Neutrophil (primary cell): ENCODE measurements around the gene TMEM63A.

Experiments
- H3K27ac ChIP-seq: fragments of 200-600 bp; sonication (generic); 2 replicates; pipeline ENCODE4 v1.5.1; 2016; ENCODE audit warnings: mild to moderate bottlenecking, moderate library complexity
- H3K27me3 ChIP-seq: fragments of 200-600 bp; sonication (generic); 2 replicates; pipeline ENCODE4 v1.6.0; 2016; ENCODE audit warnings: mild to moderate bottlenecking
- H3K36me3 ChIP-seq: fragments of 200-600 bp; sonication (generic); 2 replicates; pipeline ENCODE4 v1.5.1; 2017
- H3K4me1 ChIP-seq, 2 experiments: fragments of 200-600 bp in 1 of 2; sonication (generic) in 1 of 2; 1 replicate in 1 of 2; 2 replicates in 1 of 2; pipeline versions ENCODE4 v1.5.1 to v1.6.1; 2013 to 2016; ENCODE audit warnings: low read depth in 1 of 2, low read length in 1 of 2, mild to moderate bottlenecking in 1 of 2, moderate library complexity in 1 of 2; ENCODE audit not compliant: control insufficient read depth in 1 of 2, insufficient read depth in 1 of 2
- H3K4me3 ChIP-seq, 2 experiments: fragments of 200-600 bp in 1 of 2; sonication (generic) in 1 of 2; 1 replicate in 1 of 2; 2 replicates in 1 of 2; pipeline ENCODE4 v1.5.1; 2013 to 2016; ENCODE audit warnings: low read depth in 1 of 2, low read length in 1 of 2, mild to moderate bottlenecking in 1 of 2, moderate library complexity in 1 of 2
- H3K9me3 ChIP-seq: fragments of 200-600 bp; sonication (generic); 2 replicates; pipeline ENCODE4 v1.5.1; 2016
- TF ChIP-seq, protein P1 (sequence below): fragments of 200-600 bp; sonication (generic); IDR thresholded peaks from 2 replicates; pipeline ENCODE4 v1.5.1; 2016; ENCODE audit warnings: antibody characterized with exemption

TMEM63A gene

GRCh38 chr1:225918280-225918679 lies 36.1 kb upstream of the TMEM63A start:
- Histone ChIP-seq H3K4me3 (no peak overlapping the region), H3K27me3 (no peaks in the 10 kb centered on the region), H3K27ac (no peak overlapping the region), H3K9me3 (no peaks in the 10 kb centered on the region), H3K4me1 (peaks cover 10 to 20% of the 10 kb centered on the region in 2 experiments), H3K36me3 (peaks cover 54% of the 10 kb centered on the region)
- TF ChIP-seq, protein P1, sequence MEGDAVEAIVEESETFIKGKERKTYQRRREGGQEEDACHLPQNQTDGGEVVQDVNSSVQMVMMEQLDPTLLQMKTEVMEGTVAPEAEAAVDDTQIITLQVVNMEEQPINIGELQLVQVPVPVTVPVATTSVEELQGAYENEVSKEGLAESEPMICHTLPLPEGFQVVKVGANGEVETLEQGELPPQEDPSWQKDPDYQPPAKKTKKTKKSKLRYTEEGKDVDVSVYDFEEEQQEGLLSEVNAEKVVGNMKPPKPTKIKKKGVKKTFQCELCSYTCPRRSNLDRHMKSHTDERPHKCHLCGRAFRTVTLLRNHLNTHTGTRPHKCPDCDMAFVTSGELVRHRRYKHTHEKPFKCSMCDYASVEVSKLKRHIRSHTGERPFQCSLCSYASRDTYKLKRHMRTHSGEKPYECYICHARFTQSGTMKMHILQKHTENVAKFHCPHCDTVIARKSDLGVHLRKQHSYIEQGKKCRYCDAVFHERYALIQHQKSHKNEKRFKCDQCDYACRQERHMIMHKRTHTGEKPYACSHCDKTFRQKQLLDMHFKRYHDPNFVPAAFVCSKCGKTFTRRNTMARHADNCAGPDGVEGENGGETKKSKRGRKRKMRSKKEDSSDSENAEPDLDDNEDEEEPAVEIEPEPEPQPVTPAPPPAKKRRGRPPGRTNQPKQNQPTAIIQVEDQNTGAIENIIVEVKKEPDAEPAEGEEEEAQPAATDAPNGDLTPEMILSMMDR = no peak

- TF ChIP-seq, protein P1 = no peak
- Histone ChIP-seq H3K27ac (no peak overlapping the region), H3K36me3 (peaks cover 54% of the 10 kb centered on the region), H3K27me3 (no peaks in the 10 kb centered on the region), H3K4me3 (no peak overlapping the region), H3K4me1 (peaks cover 3 to 12% of the 10 kb centered on the region in 2 experiments), H3K9me3 (no peaks in the 10 kb centered on the region)
These were observed 35.4 kb upstream of the TMEM63A start for GRCh38 chr1:225917536-225917935.

DNA sequence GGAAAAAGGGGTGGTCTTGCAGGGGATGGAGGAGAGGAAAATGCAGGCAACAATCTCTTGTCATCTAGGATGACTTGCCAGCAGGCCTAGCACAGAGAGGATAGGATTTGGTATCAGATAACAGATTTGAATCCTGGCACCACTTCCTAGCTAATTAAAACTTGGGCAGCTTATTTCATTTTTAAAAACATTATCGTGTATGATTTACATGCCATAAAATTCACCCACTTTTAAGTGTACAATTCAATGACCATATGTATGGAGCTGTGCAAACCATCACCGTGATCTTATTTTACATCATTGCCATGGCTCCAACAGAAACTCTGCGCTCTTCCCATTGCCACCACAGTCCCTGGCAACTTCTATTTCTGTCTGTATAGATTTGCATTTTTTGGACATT lies 34.9 kb upstream of the TMEM63A start:
- Histone ChIP-seq H3K4me3 (no peak overlapping the region), H3K36me3 (peaks cover 50% of the 10 kb centered on the region), H3K4me1 (peaks cover 0 to 8% of the 10 kb centered on the region in 2 experiments), H3K27ac (no peak overlapping the region), H3K27me3 (no peaks in the 10 kb centered on the region), H3K9me3 (no peaks in the 10 kb centered on the region)
- TF ChIP-seq, protein P1 = no peak

GRCh38 chr1:225915538-225915991 lies 33.4 kb upstream of the TMEM63A start:
- H3K27ac ChIP-seq = no peak overlapping the region
- H3K9me3 ChIP-seq = no peaks in the 10 kb centered on the region
- H3K4me3 ChIP-seq = no peak overlapping the region
- peaks cover 11 to 18% of the 10 kb centered on the region in 2 experiments for H3K4me1 ChIP-seq
- TF ChIP-seq, protein P1 = no peak
- H3K36me3 ChIP-seq = peaks cover 36% of the 10 kb centered on the region
- no peaks in the 10 kb centered on the region for H3K27me3 ChIP-seq

- Histone ChIP-seq H3K9me3 (no peaks in the 10 kb centered on the region), H3K36me3 (peaks cover 31% of the 10 kb centered on the region), H3K4me3 (no peak overlapping the region), H3K4me1 (peaks cover 17 to 20% of the 10 kb centered on the region in 2 experiments), H3K27ac (no peak overlapping the region), H3K27me3 (no peaks in the 10 kb centered on the region)
- TF ChIP-seq, protein P1 = no peak
These were observed 32.8 kb upstream of the TMEM63A start for GRCh38 chr1:225914947-225915346.

DNA sequence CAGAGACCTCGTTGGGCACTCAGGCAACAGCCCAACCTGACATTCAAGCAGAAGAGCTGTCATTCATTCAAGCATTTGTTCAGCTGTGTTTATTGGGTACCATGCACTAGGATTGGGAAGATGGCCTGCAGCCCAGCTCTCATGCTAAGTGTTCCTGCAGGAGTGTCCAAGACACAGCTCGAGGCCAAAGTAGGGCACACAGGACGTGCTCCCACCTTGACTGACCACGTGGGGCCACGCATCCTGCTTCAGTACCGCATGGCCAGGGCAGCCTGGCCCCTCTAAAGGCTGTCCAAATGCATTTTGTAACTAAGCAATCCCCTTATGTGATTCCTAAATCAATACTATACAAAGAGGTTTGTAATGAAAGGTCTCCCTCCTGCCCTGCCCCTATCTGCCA lies 32.2 kb upstream of the TMEM63A start:
- no peaks in the 10 kb centered on the region for H3K27me3 ChIP-seq
- peaks cover 22 to 23% of the 10 kb centered on the region in 2 experiments for H3K4me1 ChIP-seq
- no peak overlapping the region for H3K27ac ChIP-seq
- peaks cover 30% of the 10 kb centered on the region for H3K36me3 ChIP-seq
- TF ChIP-seq, protein P1 = no peak
- no peak overlapping the region for H3K4me3 ChIP-seq
- H3K9me3 ChIP-seq = no peaks in the 10 kb centered on the region
